ENCODE measurements around the gene FTO.

GRCh38 chr16:54177862-54178477, 474.0 kb downstream of the FTO start:
- TF ChIP-seq POLR2A (IDR thresholded peaks at IDR 0.05) (no peak), CTCF (IDR thresholded peaks at IDR 0.05) (no peak), POLR2AphosphoS5 (IDR thresholded peaks at IDR 0.05; ENCODE audit: insufficient read depth in 1 of 2, low read depth in 1 of 2) (no peak)
